H9 (cell line): ENCODE measurements around the gene EMB. TPM values are rescaled to one million over a fixed set of nuclear protein-coding genes. Genes with fewer than 3 reads are reported as not detected.
"Not testable (repeated sequence)": the region's sequence is repeated elsewhere in the genome, so short reads cannot be mapped to it uniquely, and the experiment has no call there.

Experiments used
- DNase-seq: peaks from one replicate; pipeline ENCODE4 v3.0.0-alpha.2; 2017
- H2AFZ ChIP-seq: one replicate; pipeline ENCODE4 v1.6.1; 2013; ENCODE audit warnings: mild to moderate bottlenecking, low read length, control low read depth, moderate library complexity
- H2AK5ac ChIP-seq: 2 replicates; pipeline ENCODE4 v1.6.1; 2013; ENCODE audit warnings: low read length, control low read depth, mixed read lengths; ENCODE audit not compliant: insufficient read length
- H2BK120ac ChIP-seq: one replicate; pipeline ENCODE4 v1.6.1; 2013; ENCODE audit warnings: low read depth, mild to moderate bottlenecking, low read length, control low read depth, inconsistent platforms; ENCODE audit not compliant: poor library complexity, severe bottlenecking
- H2BK12ac ChIP-seq: 2 replicates; pipeline ENCODE4 v1.6.1; 2013; ENCODE audit warnings: low read length, control low read depth, mixed read lengths, low read depth; ENCODE audit not compliant: insufficient read length
- H2BK15ac ChIP-seq: 2 replicates; pipeline ENCODE4 v1.6.1; 2013; ENCODE audit warnings: low read depth, low read length, control low read depth
- H2BK20ac ChIP-seq: one replicate; pipeline ENCODE4 v1.6.1; 2013; ENCODE audit warnings: low read depth, mild to moderate bottlenecking, low read length, control low read depth, inconsistent platforms; ENCODE audit not compliant: poor library complexity, severe bottlenecking
- H2BK5ac ChIP-seq: 2 replicates; pipeline ENCODE4 v1.6.1; 2013; ENCODE audit warnings: low read length, control low read depth, mixed read lengths; ENCODE audit not compliant: insufficient read length
- H3K14ac ChIP-seq: 2 replicates; pipeline ENCODE4 v1.6.1; 2013; ENCODE audit warnings: low read length, control low read depth; ENCODE audit not compliant: insufficient read depth
- H3K18ac ChIP-seq: 2 replicates; pipeline ENCODE4 v1.6.1; 2013; ENCODE audit warnings: low read depth, mild to moderate bottlenecking, mixed read lengths, low read length, control low read depth; ENCODE audit not compliant: insufficient read length
- H3K23ac ChIP-seq: 2 replicates; pipeline ENCODE4 v1.6.1; 2013; ENCODE audit warnings: low read length, control low read depth, mixed read lengths, low read depth; ENCODE audit not compliant: insufficient read length
- H3K23me2 ChIP-seq: 2 replicates; pipeline ENCODE4 v1.6.1; 2013; ENCODE audit warnings: low read depth, mild to moderate bottlenecking, mixed read lengths, low read length, control low read depth; ENCODE audit not compliant: insufficient read length, poor library complexity, severe bottlenecking
- H3K27ac ChIP-seq: 2 replicates; pipeline ENCODE4 v1.5.1; 2013; ENCODE audit warnings: low read length, control low read depth, mixed read lengths, low read depth; ENCODE audit not compliant: insufficient read length
- H3K27me3 ChIP-seq: 2 replicates; pipeline ENCODE4 v1.6.1; 2013; ENCODE audit warnings: low read length, control low read depth, inconsistent platforms; ENCODE audit not compliant: insufficient read depth
- H3K4ac ChIP-seq: 2 replicates; pipeline ENCODE4 v1.6.1; 2013; ENCODE audit warnings: low read depth, mild to moderate bottlenecking, control low read depth, inconsistent platforms, low read length, moderate library complexity
- H3K4me1 ChIP-seq: 2 replicates; pipeline ENCODE4 v1.6.1; 2013; ENCODE audit warnings: low read length, control low read depth, inconsistent platforms; ENCODE audit not compliant: insufficient read depth
- H3K4me2 ChIP-seq: 2 replicates; pipeline ENCODE4 v1.6.1; 2013; ENCODE audit warnings: low read length, control low read depth, mixed read lengths; ENCODE audit not compliant: insufficient read length, insufficient read depth
- H3K56ac ChIP-seq: 2 replicates; pipeline ENCODE4 v1.6.1; 2013; ENCODE audit warnings: low read depth, mild to moderate bottlenecking, mixed read lengths, low read length, control low read depth; ENCODE audit not compliant: insufficient read length
- H3K79me1 ChIP-seq: 2 replicates; pipeline ENCODE4 v1.6.1; 2013; ENCODE audit warnings: low read depth, mild to moderate bottlenecking, moderate library complexity, low read length, control low read depth, inconsistent platforms; ENCODE audit not compliant: insufficient read depth, poor library complexity, severe bottlenecking
- H3K79me2 ChIP-seq: 2 replicates; pipeline ENCODE4 v1.6.1; 2013; ENCODE audit warnings: low read length, control low read depth, inconsistent platforms; ENCODE audit not compliant: insufficient read depth
- H3K9ac ChIP-seq: 2 replicates; pipeline ENCODE4 v1.6.1; 2013; ENCODE audit warnings: low read length, control low read depth, mixed read lengths; ENCODE audit not compliant: insufficient read length; ENCODE audit errors: extremely low read depth
- H3K9me3 ChIP-seq: one replicate; pipeline ENCODE4 v1.6.1; 2013; ENCODE audit warnings: low read depth, low read length, inconsistent platforms; ENCODE audit not compliant: control insufficient read depth
- H3T11ph ChIP-seq: one replicate; pipeline ENCODE4 v1.6.1; 2013; ENCODE audit warnings: mild to moderate bottlenecking, low read length, control low read depth, inconsistent platforms
- H4K20me1 ChIP-seq: one replicate; pipeline ENCODE4 v1.6.1; 2013; ENCODE audit not compliant: control insufficient read depth, insufficient read length, insufficient read depth
- H4K5ac ChIP-seq: 2 replicates; pipeline ENCODE4 v1.6.1; 2013; ENCODE audit warnings: low read depth, mild to moderate bottlenecking, mixed read lengths, low read length, control low read depth; ENCODE audit not compliant: insufficient read length
- H4K8ac ChIP-seq: replicated peaks from 2 replicates; pipeline ENCODE4 v1.6.1; 2013; ENCODE audit warnings: low read length, control low read depth, mixed read lengths, low read depth; ENCODE audit not compliant: insufficient read length
- H4K91ac ChIP-seq: 2 replicates; pipeline ENCODE4 v1.6.1; 2013; ENCODE audit warnings: low read depth, mild to moderate bottlenecking, moderate library complexity, mixed read lengths, low read length, control low read depth; ENCODE audit not compliant: insufficient read length
- H3K27ac Mint-ChIP-seq, 3 experiments: 2 replicates in 2 of 3; 3 replicates in 1 of 3; pipeline ENCODE4 v1.8.0; 2020 to 2021; ENCODE audit warnings: mixed read lengths in 3 of 3, mild to moderate bottlenecking in 1 of 3, moderate library complexity in 1 of 3
- H3K27me3 Mint-ChIP-seq: 2 replicates; pipeline ENCODE4 v1.8.0; 2021; ENCODE audit warnings: low read depth, mild to moderate bottlenecking, moderate library complexity, mixed read lengths
- H3K36me3 Mint-ChIP-seq, 3 experiments: 2 replicates in 2 of 3; 3 replicates in 1 of 3; pipeline ENCODE4 v1.8.0; 2020 to 2021; ENCODE audit warnings: low read depth in 3 of 3, mixed read lengths in 3 of 3; ENCODE audit not compliant: insufficient read depth in 1 of 3
- H3K4me1 Mint-ChIP-seq, 2 experiments: 2 replicates each; pipeline ENCODE4 v1.8.0; 2020; ENCODE audit warnings: mixed read lengths in 2 of 2
- H3K4me3 Mint-ChIP-seq, 2 experiments: 2 replicates in 1 of 2; 3 replicates in 1 of 2; pipeline ENCODE4 v1.8.0; 2020 to 2021; ENCODE audit warnings: mild to moderate bottlenecking in 2 of 2, mixed read lengths in 2 of 2, moderate library complexity in 1 of 2
- H3K9me3 Mint-ChIP-seq, 2 experiments: 2 replicates in 1 of 2; 3 replicates in 1 of 2; pipeline ENCODE4 v1.8.0; 2020; ENCODE audit warnings: mild to moderate bottlenecking in 2 of 2, mixed read lengths in 2 of 2, moderate library complexity in 1 of 2
- WGBS: extraction: QIAGEN DNeasy Blood & Tissue Kit; methylation state at CpG from one replicate; pipeline ENCODE4 v1.1.7; 2013; ENCODE audit warnings: missing lambda C conversion rate, low lambda C conversion rate, mixed read lengths; ENCODE audit not compliant: insufficient read length; ENCODE audit errors: extremely low coverage; 5-methylcytosine and 5-hydroxymethylcytosine counted together
- total RNA-seq: library from RNA; stranded (reverse); gene quantifications from 2 replicates; pipeline ENCODE4 v1.2.1, GENCODE V29; 2021

EMB gene
- total RNA-seq, 1 experiment from 2014 or later, result 39.4 TPM

- not testable (repeated sequence) for H4K5ac ChIP-seq, H3K56ac ChIP-seq, H2BK120ac ChIP-seq, H3K4me1 ChIP-seq, H3K4me3 Mint-ChIP-seq, H3K4me2 ChIP-seq, H3K9me3 ChIP-seq, H4K20me1 ChIP-seq, H3K27me3 Mint-ChIP-seq, H3K23ac ChIP-seq, H3K4me1 Mint-ChIP-seq, H3K79me2 ChIP-seq, H2AFZ ChIP-seq, H2BK12ac ChIP-seq, H2BK15ac ChIP-seq, H3K4ac ChIP-seq, H3K27me3 ChIP-seq, H4K8ac ChIP-seq, H3K14ac ChIP-seq, DNase-seq, H3K18ac ChIP-seq, H3K27ac ChIP-seq, H3K9ac ChIP-seq, H3T11ph ChIP-seq, H3K79me1 ChIP-seq, H2AK5ac ChIP-seq, H3K9me3 Mint-ChIP-seq, H2BK20ac ChIP-seq, H3K23me2 ChIP-seq, H4K91ac ChIP-seq, H2BK5ac ChIP-seq
- WGBS, result no CpG with 5 or more reads among the region's 3 CpGs
- peaks cover 7 to 17% (median 16%) of the 10 kb centered on the region in 3 experiments; a peak in 5 of 7 replicates for H3K36me3 Mint-ChIP-seq
- H3K27ac Mint-ChIP-seq, result peak overlapping the region in 1 of 3 experiments; percentile 37; a peak in 1 of 7 replicates
Observed at GRCh38 chr5:50423100-50423799, 17.8 kb downstream of the EMB start.

- not testable (repeated sequence) for H2AK5ac ChIP-seq, H3K4me1 ChIP-seq, H3K27ac Mint-ChIP-seq, H3K56ac ChIP-seq, H2BK5ac ChIP-seq, H3K4ac ChIP-seq, H4K5ac ChIP-seq, H2BK20ac ChIP-seq, DNase-seq, H3K9me3 ChIP-seq, H3K14ac ChIP-seq, H4K20me1 ChIP-seq, H4K8ac ChIP-seq, H3K23ac ChIP-seq, H3K18ac ChIP-seq, H3K4me3 Mint-ChIP-seq, H3K23me2 ChIP-seq, H2BK12ac ChIP-seq, H3T11ph ChIP-seq, H3K4me2 ChIP-seq, H2BK120ac ChIP-seq, H4K91ac ChIP-seq, H3K27me3 Mint-ChIP-seq, H3K79me2 ChIP-seq, H3K9ac ChIP-seq, H3K9me3 Mint-ChIP-seq, H3K36me3 Mint-ChIP-seq, H3K27me3 ChIP-seq, H3K79me1 ChIP-seq, H2BK15ac ChIP-seq, H3K4me1 Mint-ChIP-seq, H2AFZ ChIP-seq, H3K27ac ChIP-seq
- no CpG with 5 or more reads among the region's 7 CpGs for WGBS
Observed at GRCh38 chr5:50421184-50421950, 19.7 kb downstream of the EMB start.
